ENCODE measurements around the gene CLPX.

The CLPX gene

DNA sequence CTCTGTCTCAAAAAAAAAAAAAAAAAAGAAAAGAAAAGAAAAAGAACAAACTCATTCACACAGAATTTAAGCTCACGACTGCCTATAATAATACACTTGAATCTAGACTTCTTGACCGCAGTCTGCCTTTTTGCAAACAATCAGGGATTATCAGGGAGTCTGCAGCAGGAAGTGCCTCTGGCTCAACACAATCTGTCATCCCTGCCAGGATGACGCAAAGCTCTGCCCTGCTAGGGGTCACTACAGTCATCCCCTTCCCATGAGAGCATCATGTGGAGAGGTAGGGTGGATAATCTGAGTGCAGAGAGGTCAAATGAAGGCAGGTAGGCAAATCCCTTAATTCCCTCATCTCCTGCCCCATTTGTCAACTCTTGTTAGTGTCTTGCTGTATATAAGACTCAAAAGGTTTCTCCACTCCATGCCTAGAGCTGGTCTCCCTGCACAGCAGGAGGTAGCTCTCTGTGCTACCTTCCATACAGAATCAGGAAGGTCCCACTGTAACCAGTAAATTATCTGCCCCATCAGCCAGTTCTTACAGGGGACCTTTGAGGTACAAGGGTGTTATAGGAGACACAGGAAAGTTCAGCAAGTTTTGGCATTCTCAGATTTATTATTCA, 74.4 kb downstream of the CLPX start:
- Histone ChIP-seq H2BK15ac (ENCODE audit: low read length) (no peak overlapping the region), H2AFZ (ENCODE audit: low read length) (no peak overlapping the region), H3K18ac (ENCODE audit: low read length) (no peak overlapping the region), H3K4me3 (ENCODE audit: low read length in 2 of 2) (no peak overlapping the region), H3K9ac (ENCODE audit: low read depth, low read length, poor library complexity) (no peak overlapping the region), H3K23ac (ENCODE audit: low read depth, low read length, poor library complexity) (no peak overlapping the region), H4K91ac (ENCODE audit: low read depth, low read length, poor library complexity) (no peak overlapping the region), H4K8ac (ENCODE audit: low read depth, low read length) (no peak overlapping the region), H2BK5ac (ENCODE audit: low read length) (no peak overlapping the region), H3K36me3 (replicated peaks in 1 of 2; ENCODE audit: control insufficient read depth in 2 of 2, insufficient read depth in 2 of 2, low read length in 2 of 2) (peaks cover 2 to 58% of the 10 kb centered on the region in 2 donors), H3K4me2 (ENCODE audit: insufficient read depth, low read length, poor library complexity, severe bottlenecking) (no peak overlapping the region), H3K27me3 (ENCODE audit: control insufficient read depth in 3 of 3, insufficient read depth in 3 of 3, low read depth in 1 of 3, low read length in 3 of 3) (no peaks in the 10 kb centered on the region), H3K14ac (ENCODE audit: low read length) (no peak overlapping the region), H2BK120ac (ENCODE audit: low read depth, low read length) (no peak overlapping the region), H3K79me1 (ENCODE audit: low read depth, low read length) (no peaks in the 10 kb centered on the region), H3K4ac (ENCODE audit: low read length) (no peak overlapping the region), H2BK12ac (ENCODE audit: low read length) (no peak overlapping the region), H3K4me1 (ENCODE audit: control insufficient read depth in 2 of 2, insufficient read depth in 1 of 2, low read depth in 1 of 2, low read length in 2 of 2) (no peaks in the 10 kb centered on the region), H2AK5ac (ENCODE audit: low read depth, low read length) (no peak overlapping the region), H3K27ac (replicated peaks; ENCODE audit: low read length) (no peak overlapping the region), H3K9me3 (replicated peaks in 1 of 2; ENCODE audit: control insufficient read depth in 2 of 2, insufficient read depth in 1 of 2, low read depth in 1 of 2, low read length in 2 of 2) (no peaks in the 10 kb centered on the region)
- no peak for DNase-seq (ENCODE audit: low spot score)
- WGBS, 2 donors (ENCODE audit: extremely low coverage in 2 of 2, insufficient read length in 2 of 2, insufficient replicate concordance in 1 of 2), result no CpG with 5 or more reads among the region's 3 CpGs

DNA sequence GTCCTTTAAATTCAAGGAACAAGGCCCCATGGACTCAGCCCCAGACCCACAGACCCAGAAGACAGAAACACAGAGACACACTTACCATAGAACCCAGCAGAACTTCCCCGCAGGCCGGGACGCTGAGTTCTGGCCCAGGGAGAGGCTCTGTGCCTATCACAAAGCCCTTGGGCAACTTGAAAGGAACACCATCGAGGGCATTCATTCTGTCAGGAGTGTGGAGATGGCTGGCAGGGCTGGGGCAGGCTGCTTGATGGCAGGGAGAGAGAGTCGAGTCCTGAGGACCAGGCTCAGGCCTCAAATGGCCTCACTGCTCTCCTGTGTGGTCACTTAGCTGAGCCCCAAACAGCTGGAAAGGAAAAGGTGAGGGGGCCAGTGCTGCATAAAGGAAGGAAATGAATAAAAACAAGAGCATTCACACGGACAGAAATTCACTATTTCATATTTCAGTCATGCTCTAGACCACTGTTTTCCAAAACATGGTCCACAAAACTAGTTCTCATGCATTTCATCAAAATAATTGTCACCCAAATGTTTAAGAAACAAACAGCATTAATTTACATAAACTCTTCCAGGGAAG, 79.0 kb downstream of the CLPX start:
- Histone ChIP-seq H4K8ac (ENCODE audit: low read depth, low read length) (no peak overlapping the region), H3K4me1 (ENCODE audit: control insufficient read depth in 2 of 2, insufficient read depth in 1 of 2, low read depth in 1 of 2, low read length in 2 of 2) (peaks cover 0 to 3% of the 10 kb centered on the region in 2 donors), H2BK15ac (ENCODE audit: low read length) (no peak overlapping the region), H4K91ac (ENCODE audit: low read depth, low read length, poor library complexity) (no peak overlapping the region), H3K9me3 (replicated peaks in 1 of 2; ENCODE audit: control insufficient read depth in 2 of 2, insufficient read depth in 1 of 2, low read depth in 1 of 2, low read length in 2 of 2) (no peaks in the 10 kb centered on the region), H3K18ac (ENCODE audit: low read length) (no peak overlapping the region), H3K4me3 (ENCODE audit: low read length in 2 of 2) (no peak overlapping the region), H2BK5ac (ENCODE audit: low read length) (no peak overlapping the region), H2AK5ac (ENCODE audit: low read depth, low read length) (no peak overlapping the region), H3K36me3 (replicated peaks in 1 of 2; ENCODE audit: control insufficient read depth in 2 of 2, insufficient read depth in 2 of 2, low read length in 2 of 2) (peaks cover 0 to 28% of the 10 kb centered on the region in 2 donors), H2BK12ac (ENCODE audit: low read length) (no peak overlapping the region), H2BK120ac (ENCODE audit: low read depth, low read length) (no peak overlapping the region), H3K14ac (ENCODE audit: low read length) (no peak overlapping the region), H3K23ac (ENCODE audit: low read depth, low read length, poor library complexity) (no peak overlapping the region), H3K27ac (replicated peaks; ENCODE audit: low read length) (no peak overlapping the region), H3K9ac (ENCODE audit: low read depth, low read length, poor library complexity) (no peak overlapping the region), H3K79me1 (ENCODE audit: low read depth, low read length) (peaks cover 2% of the 10 kb centered on the region), H3K4me2 (ENCODE audit: insufficient read depth, low read length, poor library complexity, severe bottlenecking) (no peak overlapping the region), H3K27me3 (ENCODE audit: control insufficient read depth in 3 of 3, insufficient read depth in 3 of 3, low read depth in 1 of 3, low read length in 3 of 3) (peaks cover 0 to 9% (median 0%) of the 10 kb centered on the region in 3 experiments), H2AFZ (ENCODE audit: low read length) (no peak overlapping the region), H3K4ac (ENCODE audit: low read length) (no peak overlapping the region)
- no peak for DNase-seq (ENCODE audit: low spot score)
- WGBS, 2 donors (ENCODE audit: extremely low coverage in 2 of 2, insufficient read length in 2 of 2, insufficient replicate concordance in 1 of 2), result no CpG with 5 or more reads among the region's 6 CpGs

DNA sequence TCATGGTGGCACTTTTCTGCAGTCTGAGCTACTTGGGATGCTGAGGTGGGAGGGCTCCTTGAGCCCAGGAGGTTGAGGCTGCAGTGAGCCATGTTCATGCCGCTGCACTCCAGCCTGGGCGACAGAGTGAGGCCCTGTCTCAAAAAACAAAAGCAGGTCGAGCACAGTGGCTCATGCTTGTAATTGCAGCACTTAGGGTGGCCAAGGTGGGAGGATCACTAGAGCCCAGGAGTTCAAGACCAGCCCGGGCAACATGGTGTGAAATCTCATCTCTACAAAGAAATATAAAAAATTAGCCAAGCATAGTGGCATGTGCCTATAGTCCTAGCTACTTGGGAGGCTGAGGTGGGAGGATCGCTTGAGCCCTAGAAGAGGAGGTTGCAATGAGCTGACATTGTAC, 80.1 kb downstream of the CLPX start:
- no peak overlapping the region for H2BK120ac ChIP-seq (ENCODE audit: low read depth, low read length)
- peaks cover 2% of the 10 kb centered on the region for H3K79me1 ChIP-seq (ENCODE audit: low read depth, low read length)
- WGBS, 2 donors (ENCODE audit: extremely low coverage in 2 of 2, insufficient read length in 2 of 2, insufficient replicate concordance in 1 of 2), result no CpG with 5 or more reads among the region's 5 CpGs

DNA sequence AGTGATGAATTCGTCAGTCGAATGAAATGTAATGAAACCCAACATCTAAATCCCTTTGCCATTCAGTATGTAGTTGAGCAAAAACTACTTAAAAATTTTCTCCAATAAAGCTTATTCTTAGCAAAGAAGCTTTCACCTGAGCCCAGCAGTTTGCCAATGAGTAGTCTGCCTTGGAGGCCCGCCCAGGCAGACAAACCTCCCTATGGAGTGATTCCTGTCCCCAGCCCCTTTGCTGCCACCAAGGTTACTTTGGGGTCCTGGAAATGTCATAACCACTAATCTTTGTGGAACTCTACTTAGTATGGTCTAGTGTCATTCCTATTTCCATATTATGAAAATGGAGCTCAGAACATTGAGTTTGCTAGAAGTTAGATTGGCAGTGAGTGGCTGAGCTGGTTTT, 82.2 kb downstream of the CLPX start:
- WGBS, 2 donors (ENCODE audit: extremely low coverage in 2 of 2, insufficient read length in 2 of 2, insufficient replicate concordance in 1 of 2), result no CpG with 5 or more reads among the region's 3 CpGs
- peaks cover 2% of the 10 kb centered on the region for H3K79me1 ChIP-seq (ENCODE audit: low read depth, low read length)
- no peak overlapping the region for H3K14ac ChIP-seq (ENCODE audit: low read length)
- H4K8ac ChIP-seq (ENCODE audit: low read depth, low read length), result no peak overlapping the region
- peaks cover 0 to 3% of the 10 kb centered on the region in 2 donors for H3K4me1 ChIP-seq (ENCODE audit: control insufficient read depth in 2 of 2, insufficient read depth in 1 of 2, low read depth in 1 of 2, low read length in 2 of 2)
- no peak overlapping the region for H2BK120ac ChIP-seq (ENCODE audit: low read depth, low read length)
- DNase-seq (ENCODE audit: low spot score), result no peak
- H2BK5ac ChIP-seq (ENCODE audit: low read length), result no peak overlapping the region
- peaks cover 0 to 9% (median 0%) of the 10 kb centered on the region in 3 experiments for H3K27me3 ChIP-seq (ENCODE audit: control insufficient read depth in 3 of 3, insufficient read depth in 3 of 3, low read depth in 1 of 3, low read length in 3 of 3)
- H3K23ac ChIP-seq (ENCODE audit: low read depth, low read length, poor library complexity), result no peak overlapping the region
- H3K36me3 ChIP-seq (replicated peaks in 1 of 2; ENCODE audit: control insufficient read depth in 2 of 2, insufficient read depth in 2 of 2, low read length in 2 of 2), result peaks cover 4 to 50% of the 10 kb centered on the region in 2 donors
- H2BK15ac ChIP-seq (ENCODE audit: low read length), result no peak overlapping the region
- no peak overlapping the region for H2AK5ac ChIP-seq (ENCODE audit: low read depth, low read length)
- no peak overlapping the region for H3K4ac ChIP-seq (ENCODE audit: low read length)
- no peak overlapping the region for H3K18ac ChIP-seq (ENCODE audit: low read length)
- H4K91ac ChIP-seq (ENCODE audit: low read depth, low read length, poor library complexity), result no peak overlapping the region
- no peak overlapping the region for H3K4me3 ChIP-seq (ENCODE audit: low read length in 2 of 2)
- no peak overlapping the region for H2AFZ ChIP-seq (ENCODE audit: low read length)
- no peak overlapping the region for H3K27ac ChIP-seq (replicated peaks; ENCODE audit: low read length)
- no peak overlapping the region for H2BK12ac ChIP-seq (ENCODE audit: low read length)
- no peaks in the 10 kb centered on the region for H3K9me3 ChIP-seq (replicated peaks in 1 of 2; ENCODE audit: control insufficient read depth in 2 of 2, insufficient read depth in 1 of 2, low read depth in 1 of 2, low read length in 2 of 2)
- H3K4me2 ChIP-seq (ENCODE audit: insufficient read depth, low read length, poor library complexity, severe bottlenecking), result no peak overlapping the region
- no peak overlapping the region for H3K9ac ChIP-seq (ENCODE audit: low read depth, low read length, poor library complexity)

More for the DNA sequence above, 80.1 kb downstream of the CLPX start:
- DNase-seq (ENCODE audit: low spot score), result no peak
- Histone ChIP-seq H3K4me2 (ENCODE audit: insufficient read depth, low read length, poor library complexity, severe bottlenecking) (no peak overlapping the region), H2AK5ac (ENCODE audit: low read depth, low read length) (no peak overlapping the region), H4K8ac (ENCODE audit: low read depth, low read length) (no peak overlapping the region), H3K4me1 (ENCODE audit: control insufficient read depth in 2 of 2, insufficient read depth in 1 of 2, low read depth in 1 of 2, low read length in 2 of 2) (peaks cover 0 to 3% of the 10 kb centered on the region in 2 donors), H2BK5ac (ENCODE audit: low read length) (no peak overlapping the region), H3K23ac (ENCODE audit: low read depth, low read length, poor library complexity) (no peak overlapping the region), H3K27ac (replicated peaks; ENCODE audit: low read length) (no peak overlapping the region), H3K4me3 (ENCODE audit: low read length in 2 of 2) (no peak overlapping the region), H3K27me3 (ENCODE audit: control insufficient read depth in 3 of 3, insufficient read depth in 3 of 3, low read depth in 1 of 3, low read length in 3 of 3) (peaks cover 0 to 9% (median 0%) of the 10 kb centered on the region in 3 experiments), H2AFZ (ENCODE audit: low read length) (no peak overlapping the region), H3K9ac (ENCODE audit: low read depth, low read length, poor library complexity) (no peak overlapping the region), H2BK12ac (ENCODE audit: low read length) (no peak overlapping the region), H4K91ac (ENCODE audit: low read depth, low read length, poor library complexity) (no peak overlapping the region), H3K4ac (ENCODE audit: low read length) (no peak overlapping the region), H2BK15ac (ENCODE audit: low read length) (no peak overlapping the region), H3K18ac (ENCODE audit: low read length) (no peak overlapping the region), H3K36me3 (replicated peaks in 1 of 2; ENCODE audit: control insufficient read depth in 2 of 2, insufficient read depth in 2 of 2, low read length in 2 of 2) (peaks cover 2 to 31% of the 10 kb centered on the region in 2 donors), H3K14ac (ENCODE audit: low read length) (no peak overlapping the region), H3K9me3 (replicated peaks in 1 of 2; ENCODE audit: control insufficient read depth in 2 of 2, insufficient read depth in 1 of 2, low read depth in 1 of 2, low read length in 2 of 2) (no peaks in the 10 kb centered on the region)
